HG03378 (cell line): ENCODE results near the gene AFAP1.

Experiments used
- ATAC-seq: cut with Tn5 transposase; IDR thresholded peaks from one replicate; pipeline ENCODE4 v1.9.1; 2021; ENCODE audit warnings: mild to moderate bottlenecking, moderate library complexity; ENCODE audit not compliant: unreplicated experiment

AFAP1 gene, protein sequence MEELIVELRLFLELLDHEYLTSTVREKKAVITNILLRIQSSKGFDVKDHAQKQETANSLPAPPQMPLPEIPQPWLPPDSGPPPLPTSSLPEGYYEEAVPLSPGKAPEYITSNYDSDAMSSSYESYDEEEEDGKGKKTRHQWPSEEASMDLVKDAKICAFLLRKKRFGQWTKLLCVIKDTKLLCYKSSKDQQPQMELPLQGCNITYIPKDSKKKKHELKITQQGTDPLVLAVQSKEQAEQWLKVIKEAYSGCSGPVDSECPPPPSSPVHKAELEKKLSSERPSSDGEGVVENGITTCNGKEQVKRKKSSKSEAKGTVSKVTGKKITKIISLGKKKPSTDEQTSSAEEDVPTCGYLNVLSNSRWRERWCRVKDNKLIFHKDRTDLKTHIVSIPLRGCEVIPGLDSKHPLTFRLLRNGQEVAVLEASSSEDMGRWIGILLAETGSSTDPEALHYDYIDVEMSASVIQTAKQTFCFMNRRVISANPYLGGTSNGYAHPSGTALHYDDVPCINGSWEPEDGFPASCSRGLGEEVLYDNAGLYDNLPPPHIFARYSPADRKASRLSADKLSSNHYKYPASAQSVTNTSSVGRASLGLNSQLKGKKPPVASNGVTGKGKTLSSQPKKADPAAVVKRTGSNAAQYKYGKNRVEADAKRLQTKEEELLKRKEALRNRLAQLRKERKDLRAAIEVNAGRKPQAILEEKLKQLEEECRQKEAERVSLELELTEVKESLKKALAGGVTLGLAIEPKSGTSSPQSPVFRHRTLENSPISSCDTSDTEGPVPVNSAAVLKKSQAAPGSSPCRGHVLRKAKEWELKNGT

DNA sequence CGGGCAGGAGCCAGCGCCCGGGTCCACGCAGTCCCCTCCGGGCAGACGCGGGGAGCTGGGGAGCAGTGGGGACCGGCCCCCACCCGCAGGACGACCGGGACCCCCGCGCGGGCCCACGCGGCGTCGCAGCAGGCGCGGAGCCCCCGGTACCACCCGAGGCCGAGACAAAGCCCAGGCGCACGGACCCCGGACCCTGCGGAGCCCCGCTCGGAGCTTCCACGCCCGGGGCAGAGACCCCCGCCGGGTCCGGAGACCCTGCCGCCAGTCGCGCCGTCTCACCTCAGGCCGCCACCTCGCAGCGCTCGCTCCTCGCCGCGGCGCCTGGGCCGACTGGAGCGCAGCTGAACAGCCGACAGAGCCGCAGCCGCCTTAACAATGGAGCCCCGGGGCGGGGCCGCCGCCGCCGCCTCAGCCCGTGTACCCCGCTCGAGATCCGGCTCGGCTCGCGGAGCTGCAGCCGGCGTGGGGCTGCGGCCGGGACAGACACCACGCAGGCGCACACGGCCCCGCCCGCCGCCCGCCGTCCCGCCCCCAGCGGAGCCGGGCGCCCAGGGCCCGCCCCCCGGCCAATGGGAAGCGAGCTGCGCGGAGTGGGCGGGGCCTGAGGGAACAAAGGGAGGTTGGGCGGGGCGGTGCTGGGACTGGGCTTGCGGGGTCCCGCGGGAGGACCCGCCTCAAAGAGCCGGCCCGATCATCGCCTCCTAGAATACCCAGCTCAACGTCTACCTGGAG lies at the start of gene AFAP1:
TSS of gene AFAP1 (minus strand) at position 485 of the 732 bp plus-strand sequence. CDS start 67,783 bp downstream, outside the sequence.
- no peak for ATAC-seq

DNA sequence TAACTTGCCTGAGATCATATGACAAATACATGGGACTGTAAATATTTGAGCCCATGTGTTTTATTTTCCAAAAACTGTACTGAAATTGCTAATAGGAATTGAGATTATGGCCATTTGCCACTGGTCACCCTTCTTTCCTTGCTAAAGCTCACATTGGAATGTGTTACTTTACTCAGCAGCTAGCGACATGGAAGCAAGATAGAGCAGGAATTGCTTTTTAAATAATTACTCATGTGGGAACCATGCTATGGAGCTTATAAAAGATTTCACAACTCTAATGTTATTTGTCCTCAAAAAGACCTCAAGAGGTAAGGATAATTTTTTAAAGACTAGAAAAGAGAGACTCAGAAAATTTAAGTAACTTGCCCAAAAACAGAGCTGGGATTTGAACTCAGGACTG lies 48.8 kb upstream of the AFAP1 start:
- no peak for ATAC-seq

DNA sequence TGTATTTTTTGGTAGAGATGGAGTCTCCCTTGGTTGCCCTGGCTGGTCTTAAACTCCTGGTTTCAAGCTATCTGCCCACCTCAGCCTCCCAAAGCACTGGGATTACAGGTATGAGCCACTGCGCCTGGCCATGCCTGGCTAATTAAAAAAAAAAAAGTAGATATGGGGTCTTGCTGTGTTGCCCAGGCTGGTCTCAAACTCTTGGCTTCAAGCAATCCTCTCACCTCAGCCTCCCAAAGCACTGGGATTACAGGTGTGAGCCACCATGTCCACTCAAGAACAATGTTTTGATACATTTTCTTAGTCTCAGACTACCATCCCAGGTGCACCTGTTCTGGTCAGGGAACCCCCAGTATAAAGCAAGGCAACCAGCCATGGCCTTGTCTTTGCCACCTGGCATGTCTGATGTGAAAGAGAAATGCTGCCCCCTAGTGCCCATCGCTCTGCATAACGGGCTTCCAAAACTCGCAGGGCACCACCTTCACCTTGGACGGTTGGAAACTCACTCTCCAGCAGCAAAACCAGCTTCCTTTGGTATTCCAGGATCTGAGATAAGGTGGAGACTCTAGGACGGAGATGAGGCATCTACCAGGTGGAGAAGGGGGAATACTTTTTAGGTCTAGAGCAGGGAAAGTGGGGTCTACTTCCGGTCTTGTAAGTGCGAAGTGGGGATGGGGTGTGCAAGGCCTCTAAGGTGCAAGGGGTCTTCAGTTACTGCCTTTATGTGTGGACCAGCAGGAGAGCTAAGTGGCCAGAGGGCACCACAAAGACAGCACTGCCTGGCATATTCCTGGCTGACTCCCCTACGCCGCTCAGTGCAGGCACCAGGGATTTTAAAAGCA lies 47.7 kb upstream of the AFAP1 start:
- peak; percentile 71 for ATAC-seq

DNA sequence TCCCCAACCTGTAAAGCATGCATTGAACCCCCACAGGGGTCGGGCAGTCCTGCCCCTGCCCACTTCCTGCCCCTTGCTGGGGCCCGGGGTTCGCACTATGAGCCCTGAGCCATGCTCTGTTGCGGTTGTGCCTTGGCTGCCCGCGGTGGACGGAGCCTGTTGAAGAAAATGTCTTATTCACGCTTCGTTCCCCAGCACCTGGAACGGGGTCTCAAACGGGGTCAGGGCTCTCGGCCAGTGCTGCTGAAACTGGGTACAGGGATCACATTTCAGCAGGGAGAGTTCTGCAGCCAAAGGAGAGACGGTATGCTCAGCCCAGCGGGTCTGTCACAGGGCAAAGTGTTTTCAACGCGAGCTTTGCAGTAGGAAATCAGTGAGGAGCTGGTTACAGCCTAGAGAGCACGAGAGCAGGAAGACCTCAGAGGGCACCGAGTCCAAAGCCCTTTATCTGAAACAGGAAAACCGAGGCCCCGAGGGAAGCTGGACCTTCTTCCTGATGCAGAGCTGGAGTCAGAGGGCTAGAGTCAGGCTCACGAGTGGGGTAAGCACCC lies 46.3 kb upstream of the AFAP1 start:
- ATAC-seq, result no peak

DNA sequence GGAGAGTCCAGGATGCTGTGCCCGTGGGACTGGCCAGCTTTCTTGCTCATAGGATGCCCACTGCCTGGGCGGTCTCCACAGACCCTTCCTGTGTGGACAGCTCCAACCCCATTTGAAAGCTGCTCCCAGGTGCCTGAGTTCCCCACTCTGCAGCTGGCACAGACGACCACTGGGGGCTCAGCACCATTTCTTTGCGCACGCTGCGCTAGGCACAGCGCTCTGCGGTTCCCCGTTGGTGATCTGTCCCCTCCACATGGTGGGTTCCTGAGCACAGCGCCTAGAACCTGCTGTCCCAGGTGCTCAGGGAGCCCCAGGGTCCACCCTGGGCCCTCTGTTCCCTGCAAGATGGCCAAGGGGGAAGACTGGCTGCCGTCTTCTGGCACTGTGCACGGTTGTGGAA lies 45.4 kb upstream of the AFAP1 start:
- no peak for ATAC-seq

DNA sequence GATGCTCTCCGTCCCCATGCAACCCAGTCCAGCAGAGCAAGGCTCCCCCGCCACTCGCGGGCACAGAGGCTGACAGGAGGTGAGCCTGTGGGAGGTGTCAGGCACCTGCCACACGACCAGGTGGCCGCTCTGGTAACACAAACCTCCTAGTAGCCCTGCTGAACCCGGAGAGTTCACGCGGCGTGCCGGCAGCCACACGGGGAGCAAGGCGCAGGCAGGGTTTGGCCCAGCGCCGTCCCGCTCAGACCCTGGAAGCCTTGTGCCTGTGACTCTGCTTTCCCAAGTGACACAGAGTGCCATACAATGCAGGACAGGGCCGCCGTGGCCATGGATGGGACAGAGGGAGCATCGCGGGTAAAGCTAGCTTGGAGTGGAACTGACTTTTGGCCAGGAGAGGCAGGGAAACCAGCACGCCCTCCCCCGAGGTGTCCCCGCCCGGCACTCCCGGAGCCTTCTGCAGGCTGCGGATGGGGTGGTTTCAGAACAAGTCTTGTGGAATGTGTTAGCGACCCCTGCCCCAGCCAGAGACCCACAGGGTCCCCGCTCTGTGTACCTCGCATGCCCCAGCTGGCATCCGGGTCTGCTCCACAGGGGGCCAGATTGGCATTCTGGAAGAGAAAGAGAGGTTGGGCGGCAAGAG lies 44.7 kb upstream of the AFAP1 start:
- no peak for ATAC-seq

DNA sequence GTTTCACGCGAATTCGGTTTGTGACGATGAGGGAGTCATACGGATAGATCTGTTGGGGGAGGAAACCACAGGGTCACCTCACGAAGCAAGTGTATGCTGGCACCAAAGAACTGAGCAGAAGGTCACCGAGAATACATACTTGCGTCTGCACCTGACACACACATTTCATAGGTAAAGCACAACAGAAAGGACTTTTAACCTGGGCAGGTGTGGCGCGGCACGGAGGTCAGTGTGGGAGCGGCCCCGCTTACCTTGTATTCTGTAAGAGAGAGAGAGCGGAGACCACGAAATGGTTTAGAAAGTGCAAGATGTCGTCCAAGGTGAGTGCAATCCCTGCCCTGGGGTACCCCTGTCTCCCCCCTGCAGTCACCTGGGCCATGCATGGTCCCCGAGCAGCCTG lies 43.6 kb upstream of the AFAP1 start:
- ATAC-seq, result no peak

DNA sequence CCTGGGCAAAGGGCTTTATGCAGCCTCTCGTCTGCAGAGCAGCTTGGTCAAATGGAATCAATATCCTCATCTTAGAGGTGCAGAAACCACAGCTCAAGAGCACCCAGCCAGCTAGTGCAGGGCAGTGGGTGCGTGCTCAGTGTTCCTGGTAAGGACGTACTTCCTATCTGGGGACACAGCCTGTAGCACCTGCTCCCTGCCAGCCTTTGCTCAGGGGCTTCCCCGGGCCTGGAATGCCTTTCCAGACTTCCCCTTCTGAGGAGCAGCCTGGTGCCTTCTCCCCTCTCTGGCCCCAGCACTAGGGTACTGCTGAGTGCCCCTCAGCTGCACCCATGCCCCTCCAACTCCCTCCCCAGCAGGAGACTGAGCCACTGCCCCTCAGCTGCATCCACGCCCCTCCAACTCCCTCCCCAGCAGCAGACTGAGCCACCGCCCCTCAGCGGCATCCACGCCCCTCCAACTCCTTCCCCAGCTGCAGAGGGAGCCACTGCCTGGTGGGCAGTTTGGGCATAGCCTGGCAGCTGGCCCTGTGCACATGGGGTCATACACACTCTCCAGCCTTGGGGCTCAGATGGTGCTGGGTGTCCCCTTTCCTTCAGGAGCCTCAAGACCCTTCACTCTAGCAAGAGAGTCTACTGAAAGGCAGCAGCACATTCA lies 42.2 kb upstream of the AFAP1 start:
- ATAC-seq, result no peak

DNA sequence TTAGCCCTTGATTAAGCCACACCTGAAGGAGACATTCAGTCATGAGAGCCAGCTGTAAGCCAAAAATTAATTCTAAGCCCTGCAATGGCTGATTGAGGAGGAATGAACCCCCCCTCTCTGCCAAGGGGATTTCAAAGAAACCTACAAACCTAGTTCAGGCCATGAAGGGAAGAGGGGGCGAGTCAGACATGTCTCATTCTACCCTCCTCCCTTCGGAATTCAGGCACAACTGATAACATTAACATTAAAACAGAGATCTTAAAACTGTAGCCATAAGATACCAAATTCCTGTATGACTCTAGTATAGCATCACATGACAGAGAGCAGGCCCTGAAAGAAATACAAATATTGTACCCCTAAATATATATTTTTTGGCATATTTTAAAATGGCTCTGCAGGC lies 40.4 kb upstream of the AFAP1 start:
- no peak for ATAC-seq

DNA sequence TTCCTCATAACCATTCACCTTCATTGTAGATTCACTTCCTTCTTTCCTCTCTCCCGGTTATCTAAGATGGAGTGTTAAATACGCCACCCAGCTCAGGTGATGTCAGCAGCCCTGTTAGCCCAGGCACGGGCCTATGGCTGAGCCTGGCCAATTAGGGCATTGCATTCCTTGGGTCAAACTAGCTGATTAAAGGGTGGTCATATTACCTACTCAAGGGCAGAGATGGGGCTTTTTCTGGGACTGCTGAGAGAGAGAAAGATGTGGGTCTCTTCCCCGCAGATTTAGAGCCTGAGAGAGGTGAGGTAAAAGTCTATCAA lies 39.9 kb upstream of the AFAP1 start:
- no peak for ATAC-seq

DNA sequence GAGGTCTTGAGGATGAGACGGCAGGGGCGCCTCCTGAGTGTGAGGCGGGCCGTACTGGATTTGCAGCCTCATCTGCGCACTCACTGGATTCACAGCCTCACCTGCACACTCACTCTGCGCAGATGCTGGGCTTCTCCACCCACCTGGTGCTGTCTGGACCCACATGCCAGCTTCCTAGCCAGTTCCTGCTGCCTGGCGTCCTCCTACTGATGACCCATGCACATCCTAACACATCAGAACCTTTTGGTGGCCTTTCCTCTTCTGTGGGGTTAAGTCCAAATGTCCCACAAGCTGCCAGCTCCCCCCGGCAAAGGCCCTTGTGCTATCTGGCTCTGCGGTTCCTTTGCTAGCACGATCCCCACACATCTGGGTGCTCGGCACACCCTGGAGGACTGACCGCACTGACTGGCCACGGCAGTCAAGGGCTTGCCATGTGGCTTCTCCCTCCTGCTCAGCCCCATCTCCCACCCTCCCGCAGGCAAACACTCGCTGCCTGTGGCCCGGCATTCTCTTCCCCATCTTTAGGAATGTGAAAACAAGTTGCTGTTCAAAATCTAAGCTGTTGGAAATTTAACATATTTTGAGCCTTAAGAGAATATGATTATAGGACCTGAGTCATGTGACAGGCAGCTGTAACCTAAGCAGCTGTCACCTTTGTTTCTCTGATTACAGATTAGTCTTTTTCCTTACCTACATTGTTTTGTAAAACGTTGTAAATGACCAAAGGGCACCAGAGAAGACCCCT lies 39.4 kb upstream of the AFAP1 start:
- no peak for ATAC-seq

DNA sequence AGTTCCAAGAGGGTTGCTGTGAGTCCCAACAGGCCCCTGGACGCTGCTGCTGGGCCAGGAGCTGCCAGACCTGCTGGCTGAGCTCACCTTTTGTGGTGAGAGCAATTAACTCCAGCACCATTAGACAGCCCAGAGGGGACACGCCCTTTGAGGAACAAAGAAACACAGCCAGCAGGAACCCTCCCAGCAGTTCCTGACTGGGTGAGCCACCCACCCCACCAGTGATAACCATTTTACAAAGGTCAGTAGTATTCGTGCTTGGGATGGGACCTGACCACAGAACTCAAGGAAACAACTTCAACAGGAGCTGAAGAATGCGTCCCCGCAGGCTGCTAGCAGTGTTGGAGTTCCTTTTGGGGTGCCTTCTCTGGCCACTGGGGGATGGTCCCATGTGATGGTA lies 38.8 kb upstream of the AFAP1 start:
- ATAC-seq, result no peak

DNA sequence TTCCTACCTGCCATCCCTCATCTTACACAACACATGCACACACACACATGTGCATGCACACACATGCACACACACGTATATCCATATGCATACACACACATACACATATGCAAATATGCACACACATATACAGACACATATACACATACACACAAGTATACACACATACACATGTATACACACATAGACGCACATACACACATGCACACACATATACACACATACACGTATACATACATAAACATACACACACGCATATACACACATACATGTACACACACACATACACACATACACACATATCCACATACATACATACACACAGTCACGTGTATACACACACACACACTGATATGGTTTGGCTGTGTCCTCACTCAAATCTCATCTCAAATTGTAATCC lies 37.0 kb upstream of the AFAP1 start:
- ATAC-seq, result no peak

DNA sequence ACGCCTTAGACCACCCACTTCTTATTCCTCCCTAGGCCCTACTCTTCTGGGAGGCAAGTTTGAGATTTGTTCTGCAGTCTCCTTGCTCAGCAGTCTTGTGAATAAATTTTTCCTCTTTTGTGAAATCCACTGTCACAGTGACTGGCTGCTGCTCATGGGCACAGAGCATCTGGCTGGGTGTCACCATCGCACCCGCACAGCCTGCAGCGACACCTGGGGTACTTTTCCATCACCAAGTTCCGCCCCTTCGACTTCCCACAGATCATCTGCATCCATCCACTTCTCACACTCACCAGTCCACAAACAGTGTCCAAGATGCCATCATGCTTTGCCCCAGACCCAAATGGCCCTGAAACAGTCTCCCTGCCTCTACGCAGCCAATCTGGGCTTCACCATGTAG lies 36.4 kb upstream of the AFAP1 start:
- no peak for ATAC-seq

DNA sequence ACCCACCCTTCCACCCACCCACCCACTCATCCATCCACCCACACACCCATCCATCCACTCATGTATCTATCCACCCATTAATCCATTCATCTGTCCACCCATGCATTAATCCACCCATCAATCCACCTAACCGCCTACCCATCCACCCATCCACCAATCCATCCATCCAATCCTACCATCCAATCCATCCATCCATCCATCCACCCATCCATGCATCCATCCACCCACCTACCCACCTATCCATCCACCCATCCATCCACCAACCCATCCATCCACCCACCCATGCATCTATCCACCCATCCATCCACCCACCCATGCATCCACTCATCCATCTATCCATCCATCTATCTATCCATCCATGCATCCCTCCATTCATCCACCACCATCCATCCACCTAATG lies 34.8 kb upstream of the AFAP1 start:
- ATAC-seq, result no peak

DNA sequence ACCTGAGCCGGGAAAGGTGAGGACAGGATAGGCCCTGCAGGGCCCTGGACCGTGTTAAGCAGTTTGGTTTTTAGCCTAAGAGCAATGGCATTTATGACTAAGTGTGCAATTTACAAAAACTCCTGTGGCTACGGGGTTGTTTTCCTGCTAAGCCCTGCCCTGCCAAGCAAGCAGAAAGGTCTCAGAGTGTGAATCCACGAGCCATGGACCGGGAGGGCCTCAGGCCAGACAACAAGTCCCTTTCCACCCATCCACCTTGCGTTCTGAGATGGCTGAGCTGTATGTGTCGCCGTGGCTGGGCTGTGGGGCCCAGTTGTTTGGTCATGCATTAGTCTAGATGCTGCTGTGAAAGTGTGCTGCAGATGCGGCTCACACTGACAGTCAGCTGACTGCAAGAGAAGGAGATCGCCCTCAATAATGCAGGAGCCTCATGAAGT lies 33.9 kb upstream of the AFAP1 start:
- no peak for ATAC-seq

DNA sequence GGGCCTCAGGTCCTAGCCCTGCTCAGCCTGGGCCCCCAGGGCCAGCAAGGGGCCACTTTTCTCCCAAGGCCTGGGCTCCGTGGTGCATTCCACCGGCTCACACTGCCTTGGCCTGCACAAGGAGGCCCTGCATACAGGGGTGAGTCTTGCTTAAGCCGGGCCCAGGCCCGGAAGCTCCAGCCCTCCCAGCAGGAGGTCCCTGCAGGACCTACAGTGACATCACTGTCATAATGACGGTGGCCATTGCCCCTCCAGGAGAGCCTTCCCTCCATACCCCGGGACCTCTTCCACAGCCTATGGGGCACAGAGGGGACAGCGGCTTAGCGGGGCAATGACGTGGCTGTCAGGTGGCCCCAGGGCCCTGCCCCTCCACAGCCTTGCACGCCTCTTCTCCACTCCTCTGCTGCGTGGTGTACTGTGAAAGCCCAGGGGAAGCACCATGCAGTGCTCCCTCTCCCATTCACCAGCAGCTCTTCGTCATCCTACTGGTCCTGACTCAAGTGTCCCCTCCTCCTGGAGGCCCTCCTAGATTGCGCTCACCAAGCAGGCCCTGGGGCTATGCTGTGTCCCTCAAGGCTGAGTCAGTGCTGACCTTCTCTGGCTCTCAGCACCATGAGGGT lies 32.3 kb upstream of the AFAP1 start:
- ATAC-seq, result no peak

DNA sequence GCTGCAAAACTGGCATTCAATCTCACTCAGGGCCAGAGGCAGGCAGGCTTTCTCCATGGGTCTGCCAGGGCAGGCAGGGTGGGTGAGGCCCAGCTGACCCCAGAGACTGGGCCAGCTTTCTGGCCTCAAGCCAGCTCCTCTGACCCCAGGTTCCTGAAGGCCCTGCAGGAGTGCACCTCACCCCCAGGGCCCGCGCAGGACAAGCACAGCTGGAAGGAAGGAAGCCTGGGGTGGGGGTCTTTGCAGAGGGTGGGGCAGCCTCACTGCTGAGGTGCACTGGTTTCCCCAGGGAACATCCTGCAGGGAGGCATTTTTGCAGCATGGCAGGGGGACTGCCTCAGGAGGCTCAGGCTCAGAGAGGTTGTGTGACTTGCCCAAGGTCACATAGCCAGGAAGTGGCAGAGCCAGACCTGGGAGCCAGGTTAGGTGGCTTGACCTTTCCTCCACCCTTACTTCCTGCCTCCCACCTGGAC lies 31.5 kb upstream of the AFAP1 start:
- no peak for ATAC-seq
